ENCODE measurements around the gene PARP9.

DNA sequence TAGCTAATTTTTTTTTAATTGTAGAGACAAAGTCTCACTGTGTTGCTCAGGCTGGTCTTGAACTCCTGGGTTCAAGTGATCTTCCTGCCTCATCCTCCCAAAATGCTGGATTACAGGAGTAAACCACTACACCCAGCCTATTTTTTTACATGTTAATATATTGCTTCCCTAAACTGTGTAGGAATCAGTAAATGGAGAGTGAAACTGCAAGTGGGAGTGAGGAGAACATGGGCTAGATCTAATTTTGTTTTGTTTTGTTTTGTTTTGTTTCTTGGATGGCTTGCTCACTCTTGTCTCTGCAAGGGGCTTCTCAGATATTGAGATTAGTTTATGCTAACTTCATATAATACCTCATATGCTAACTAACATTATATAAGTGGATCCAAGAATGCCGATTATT, 44.8 kb upstream of the PARP9 start:
- TF ChIP-seq, protein P1, sequence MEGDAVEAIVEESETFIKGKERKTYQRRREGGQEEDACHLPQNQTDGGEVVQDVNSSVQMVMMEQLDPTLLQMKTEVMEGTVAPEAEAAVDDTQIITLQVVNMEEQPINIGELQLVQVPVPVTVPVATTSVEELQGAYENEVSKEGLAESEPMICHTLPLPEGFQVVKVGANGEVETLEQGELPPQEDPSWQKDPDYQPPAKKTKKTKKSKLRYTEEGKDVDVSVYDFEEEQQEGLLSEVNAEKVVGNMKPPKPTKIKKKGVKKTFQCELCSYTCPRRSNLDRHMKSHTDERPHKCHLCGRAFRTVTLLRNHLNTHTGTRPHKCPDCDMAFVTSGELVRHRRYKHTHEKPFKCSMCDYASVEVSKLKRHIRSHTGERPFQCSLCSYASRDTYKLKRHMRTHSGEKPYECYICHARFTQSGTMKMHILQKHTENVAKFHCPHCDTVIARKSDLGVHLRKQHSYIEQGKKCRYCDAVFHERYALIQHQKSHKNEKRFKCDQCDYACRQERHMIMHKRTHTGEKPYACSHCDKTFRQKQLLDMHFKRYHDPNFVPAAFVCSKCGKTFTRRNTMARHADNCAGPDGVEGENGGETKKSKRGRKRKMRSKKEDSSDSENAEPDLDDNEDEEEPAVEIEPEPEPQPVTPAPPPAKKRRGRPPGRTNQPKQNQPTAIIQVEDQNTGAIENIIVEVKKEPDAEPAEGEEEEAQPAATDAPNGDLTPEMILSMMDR (IDR thresholded peaks at IDR 0.05; ENCODE audit: borderline replicate concordance, extremely low read depth, low read length, poor library complexity, severe bottlenecking), result no peak
- no peak for TF ChIP-seq EZH2 (IDR thresholded peaks at IDR 0.05; ENCODE audit: borderline replicate concordance, low read depth, low read length, severe bottlenecking)

Data from DND-41 (cell line).